GM12874 (cell line): Measurements from ENCODE around the gene DHX32.

Experiments
- CTCF ChIP-seq: IDR thresholded peaks from 2 replicates; pipeline ENCODE4 v1.5.1; 2011; ENCODE audit warnings: low read depth, mild to moderate bottlenecking, control low read depth, low read length, moderate library complexity; ENCODE audit not compliant: insufficient read depth

Gene DHX32

GRCh38 chr10:125812128-125812750 lies 68.9 kb downstream of the DHX32 start:
- no peak for TF ChIP-seq CTCF

- TF ChIP-seq CTCF: no peak
Measured at GRCh38 chr10:125811251-125811650, 69.8 kb downstream of the DHX32 start.

GRCh38 chr10:125808047-125808446 lies 73.0 kb downstream of the DHX32 start:
- no peak for TF ChIP-seq CTCF

GRCh38 chr10:125802739-125803138 lies 78.4 kb downstream of the DHX32 start:
- no peak for TF ChIP-seq CTCF

GRCh38 chr10:125802131-125802530 lies 79.0 kb downstream of the DHX32 start:
- TF ChIP-seq CTCF: no peak

GRCh38 chr10:125801574-125801973 lies 79.5 kb downstream of the DHX32 start:
- TF ChIP-seq CTCF: no peak

- no peak for TF ChIP-seq CTCF
Measured at GRCh38 chr10:125799451-125800182, 81.5 kb downstream of the DHX32 start.
